K562 (cell line): ENCODE data around the gene ZNF763. TPM values are rescaled to one million over a fixed set of nuclear protein-coding genes. Genes with fewer than 3 reads are reported as not detected.

ENCODE experiments used
- FOXA3 ChIP-seq, 2 experiments: fragments of 450-650 bp in 1 of 2; sonication (generic) in 1 of 2; formaldehyde crosslinking; IDR thresholded peaks in 1 of 2; conservative IDR thresholded peaks in 1 of 2; 2 replicates each; pipeline versions ENCODE4 v1.4.0 to v1.8.0; 2020 to 2022; ENCODE audit warnings: mild to moderate bottlenecking in 2 of 2, missing genetic modification reagents in 1 of 2
- MED1 ChIP-seq: sonication (generic); formaldehyde crosslinking; IDR thresholded peaks from 2 replicates; pipeline ENCODE4 v1.8.1; 2023; ENCODE audit warnings: missing genetic modification reagents, borderline replicate concordance
- MEF2A ChIP-seq: IDR thresholded peaks from 2 replicates; pipeline ENCODE4 v1.6.1; 2011; ENCODE audit warnings: low read depth, mild to moderate bottlenecking, low read length, moderate library complexity; ENCODE audit not compliant: control insufficient read depth
- POLR2G ChIP-seq: fragments of 200-400 bp; formaldehyde crosslinking; IDR thresholded peaks from 2 replicates; pipeline ENCODE4 v1.6.1; 2017; ENCODE audit warnings: low read depth, mild to moderate bottlenecking, antibody characterized with exemption, low read length, moderate library complexity
- PYGO2 ChIP-seq: fragments of 450-650 bp; IDR thresholded peaks from 2 replicates; pipeline ENCODE4 v1.6.1; 2016; ENCODE audit warnings: mild to moderate bottlenecking, missing genetic modification characterization, moderate library complexity, missing compliant biosample characterization
- TEAD1 ChIP-seq, 2 experiments: fragments of 450-650 bp in 1 of 2; sonication (generic) in 1 of 2; formaldehyde crosslinking; IDR thresholded peaks; 2 replicates each; pipeline versions ENCODE4 v1.4.0 to v1.8.0; 2020 to 2022; ENCODE audit warnings: mild to moderate bottlenecking in 2 of 2, missing genetic modification reagents in 1 of 2
- TRIM24 ChIP-seq, 2 experiments: fragments of 450-650 bp; IDR thresholded peaks; 2 replicates each; pipeline ENCODE4 v1.6.1; 2016
- XRCC4 ChIP-seq: IDR thresholded peaks from one replicate; pipeline ENCODE4 v1.6.1; 2011; ENCODE audit not compliant: insufficient read depth, insufficient read length; ENCODE audit errors: extremely low read depth
- ZNF184 ChIP-seq: sonication (generic); formaldehyde crosslinking; IDR thresholded peaks from 2 replicates; pipeline ENCODE4 v1.5.0; 2020; ENCODE audit warnings: missing genetic modification reagents
- ZNF57 ChIP-seq: fragments of 450-650 bp; formaldehyde crosslinking; IDR thresholded peaks from 2 replicates; pipeline ENCODE4 v1.4.0; 2020; ENCODE audit warnings: mild to moderate bottlenecking, moderate library complexity
- polyA plus RNA-seq, 8 experiments: library from polyadenylated mRNA; depleted of rRNA in 4 of 8; stranded (reverse) in 5 of 8; unstranded in 3 of 8; fragments of >200 nt; fragmentation: Nextera tagmentation in 2 of 8; fragmentation: Illumina TruSeq in 1 of 8; extraction: Ambion mirVana in 2 of 8; extraction: Trizol in 1 of 8; gene quantifications; 2 replicates each; pipeline versions ENCODE4 v1.2.1 to v1.2.3, GENCODE V29; 2011 to 2014; ENCODE audit warnings: inconsistent platforms in 1 of 8, missing spikeins in 1 of 8
- total RNA-seq, 7 experiments: library from RNA; depleted of rRNA in 6 of 7; stranded (reverse); fragments of >200 nt in 6 of 7; fragmentation: Illumina TruSeq in 2 of 7; extraction: Trizol in 2 of 7; gene quantifications; 2 replicates each; pipeline versions ENCODE4 v1.2.1 to v1.2.3, GENCODE V29; 2011 to 2021; ENCODE audit warnings: low replicate concordance in 1 of 7
- TF ChIP-seq, protein P1 (sequence below): sonication (generic); formaldehyde crosslinking; IDR thresholded peaks from 2 replicates; pipeline ENCODE4 v1.8.0; 2023; ENCODE audit warnings: missing genetic modification reagents, mild to moderate bottlenecking, borderline replicate concordance
- TF ChIP-seq, protein P2 (sequence below): sonication (generic); formaldehyde crosslinking; IDR thresholded peaks from 2 replicates; pipeline ENCODE4 v1.9.0; 2022; ENCODE audit warnings: mild to moderate bottlenecking, missing genetic modification reagents
- TF ChIP-seq, protein P3 (sequence below): fragments of 250-450 bp; sonication (Bioruptor Pico); IDR thresholded peaks from 2 replicates; pipeline ENCODE4 v1.9.0; 2021; ENCODE audit warnings: mild to moderate bottlenecking, inconsistent platforms
- TF ChIP-seq, protein P4 (sequence below), 2 experiments: IDR thresholded peaks; 2 replicates each; pipeline ENCODE4 v1.6.1; 2012; ENCODE audit warnings: improper control_type of control experiment in 2 of 2, low read depth in 2 of 2, low read length in 2 of 2, borderline replicate concordance in 1 of 2

ZNF763 gene
- total and polyA plus RNA-seq, 9 of the 15 experiments (the other 6 are each of a cell fraction or from before 2014, with no cell fraction given) = 0.08 to 0.28 (median 0.16) TPM; not detected in 3

DNA sequence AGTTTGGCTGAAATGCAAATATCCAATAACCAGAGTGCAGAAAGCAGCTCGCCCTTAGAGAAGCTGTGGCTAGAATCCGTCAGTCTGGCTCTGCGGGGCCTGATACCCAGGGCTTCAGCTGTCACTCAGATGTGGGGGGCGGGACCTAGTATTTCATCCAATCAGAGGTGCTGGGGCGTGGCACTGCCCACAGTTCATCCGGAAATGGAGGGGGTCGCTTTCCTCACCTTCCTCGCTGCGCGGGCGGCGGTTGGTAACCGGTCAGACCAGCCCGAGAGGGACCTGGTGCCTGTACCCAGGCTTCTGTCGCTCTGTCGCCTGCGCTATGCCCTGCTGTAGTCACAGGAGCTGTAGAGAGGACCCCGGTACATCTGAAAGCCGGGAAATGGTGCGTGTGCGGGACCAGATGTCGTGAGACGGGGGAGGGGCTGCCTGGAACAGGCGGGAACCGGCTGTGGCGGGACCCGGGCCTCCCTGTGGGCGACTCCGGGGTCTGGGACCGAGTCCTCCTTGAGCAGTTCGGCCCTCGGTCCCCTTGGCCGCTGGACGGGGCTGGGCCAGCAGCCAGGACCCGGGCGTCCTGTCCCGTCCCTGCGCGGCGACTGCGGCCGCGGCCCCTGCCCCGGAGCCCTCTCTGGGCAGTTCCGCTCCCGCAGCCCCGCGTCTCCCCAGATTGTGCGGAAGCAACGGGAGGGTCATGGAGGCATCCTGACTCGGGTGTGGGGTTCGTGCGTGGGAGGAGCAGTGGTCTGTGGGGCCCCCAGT, 39.8 kb upstream of the ZNF763 start, which contains the start of gene ZNF700 (continued):
- TF ChIP-seq, protein P1, sequence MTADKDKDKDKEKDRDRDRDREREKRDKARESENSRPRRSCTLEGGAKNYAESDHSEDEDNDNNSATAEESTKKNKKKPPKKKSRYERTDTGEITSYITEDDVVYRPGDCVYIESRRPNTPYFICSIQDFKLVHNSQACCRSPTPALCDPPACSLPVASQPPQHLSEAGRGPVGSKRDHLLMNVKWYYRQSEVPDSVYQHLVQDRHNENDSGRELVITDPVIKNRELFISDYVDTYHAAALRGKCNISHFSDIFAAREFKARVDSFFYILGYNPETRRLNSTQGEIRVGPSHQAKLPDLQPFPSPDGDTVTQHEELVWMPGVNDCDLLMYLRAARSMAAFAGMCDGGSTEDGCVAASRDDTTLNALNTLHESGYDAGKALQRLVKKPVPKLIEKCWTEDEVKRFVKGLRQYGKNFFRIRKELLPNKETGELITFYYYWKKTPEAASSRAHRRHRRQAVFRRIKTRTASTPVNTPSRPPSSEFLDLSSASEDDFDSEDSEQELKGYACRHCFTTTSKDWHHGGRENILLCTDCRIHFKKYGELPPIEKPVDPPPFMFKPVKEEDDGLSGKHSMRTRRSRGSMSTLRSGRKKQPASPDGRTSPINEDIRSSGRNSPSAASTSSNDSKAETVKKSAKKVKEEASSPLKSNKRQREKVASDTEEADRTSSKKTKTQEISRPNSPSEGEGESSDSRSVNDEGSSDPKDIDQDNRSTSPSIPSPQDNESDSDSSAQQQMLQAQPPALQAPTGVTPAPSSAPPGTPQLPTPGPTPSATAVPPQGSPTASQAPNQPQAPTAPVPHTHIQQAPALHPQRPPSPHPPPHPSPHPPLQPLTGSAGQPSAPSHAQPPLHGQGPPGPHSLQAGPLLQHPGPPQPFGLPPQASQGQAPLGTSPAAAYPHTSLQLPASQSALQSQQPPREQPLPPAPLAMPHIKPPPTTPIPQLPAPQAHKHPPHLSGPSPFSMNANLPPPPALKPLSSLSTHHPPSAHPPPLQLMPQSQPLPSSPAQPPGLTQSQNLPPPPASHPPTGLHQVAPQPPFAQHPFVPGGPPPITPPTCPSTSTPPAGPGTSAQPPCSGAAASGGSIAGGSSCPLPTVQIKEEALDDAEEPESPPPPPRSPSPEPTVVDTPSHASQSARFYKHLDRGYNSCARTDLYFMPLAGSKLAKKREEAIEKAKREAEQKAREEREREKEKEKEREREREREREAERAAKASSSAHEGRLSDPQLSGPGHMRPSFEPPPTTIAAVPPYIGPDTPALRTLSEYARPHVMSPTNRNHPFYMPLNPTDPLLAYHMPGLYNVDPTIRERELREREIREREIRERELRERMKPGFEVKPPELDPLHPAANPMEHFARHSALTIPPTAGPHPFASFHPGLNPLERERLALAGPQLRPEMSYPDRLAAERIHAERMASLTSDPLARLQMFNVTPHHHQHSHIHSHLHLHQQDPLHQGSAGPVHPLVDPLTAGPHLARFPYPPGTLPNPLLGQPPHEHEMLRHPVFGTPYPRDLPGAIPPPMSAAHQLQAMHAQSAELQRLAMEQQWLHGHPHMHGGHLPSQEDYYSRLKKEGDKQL (CRISPR knock-in tag) = no peak
- no peak for TF ChIP-seq PYGO2 (tag)
- TF ChIP-seq, protein P2, sequence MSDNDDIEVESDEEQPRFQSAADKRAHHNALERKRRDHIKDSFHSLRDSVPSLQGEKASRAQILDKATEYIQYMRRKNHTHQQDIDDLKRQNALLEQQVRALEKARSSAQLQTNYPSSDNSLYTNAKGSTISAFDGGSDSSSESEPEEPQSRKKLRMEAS (CRISPR knock-in tag) = peak; percentile 27; the same call in 1 of the 2 replicates
- TF ChIP-seq ZNF57 (CRISPR knock-in tag) = no peak
- no peak for TF ChIP-seq ZNF184
- TF ChIP-seq POLR2G = peak; percentile 95
- TF ChIP-seq, protein P3, sequence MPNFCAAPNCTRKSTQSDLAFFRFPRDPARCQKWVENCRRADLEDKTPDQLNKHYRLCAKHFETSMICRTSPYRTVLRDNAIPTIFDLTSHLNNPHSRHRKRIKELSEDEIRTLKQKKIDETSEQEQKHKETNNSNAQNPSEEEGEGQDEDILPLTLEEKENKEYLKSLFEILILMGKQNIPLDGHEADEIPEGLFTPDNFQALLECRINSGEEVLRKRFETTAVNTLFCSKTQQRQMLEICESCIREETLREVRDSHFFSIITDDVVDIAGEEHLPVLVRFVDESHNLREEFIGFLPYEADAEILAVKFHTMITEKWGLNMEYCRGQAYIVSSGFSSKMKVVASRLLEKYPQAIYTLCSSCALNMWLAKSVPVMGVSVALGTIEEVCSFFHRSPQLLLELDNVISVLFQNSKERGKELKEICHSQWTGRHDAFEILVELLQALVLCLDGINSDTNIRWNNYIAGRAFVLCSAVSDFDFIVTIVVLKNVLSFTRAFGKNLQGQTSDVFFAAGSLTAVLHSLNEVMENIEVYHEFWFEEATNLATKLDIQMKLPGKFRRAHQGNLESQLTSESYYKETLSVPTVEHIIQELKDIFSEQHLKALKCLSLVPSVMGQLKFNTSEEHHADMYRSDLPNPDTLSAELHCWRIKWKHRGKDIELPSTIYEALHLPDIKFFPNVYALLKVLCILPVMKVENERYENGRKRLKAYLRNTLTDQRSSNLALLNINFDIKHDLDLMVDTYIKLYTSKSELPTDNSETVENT (CRISPR knock-in tag) = peak; percentile 50; the same call in 1 of the 2 replicates
- TF ChIP-seq TRIM24 (IDR thresholded peaks at IDR 0.05) = peak; percentile 33 to 79; a peak in 1 of 4 replicates
- TF ChIP-seq TEAD1 (CRISPR knock-in tag; IDR thresholded peaks at IDR 0.05) = peak in 1 of 2 experiments; percentile 87; a peak in 2 of 4 replicates
- no peak for TF ChIP-seq MED1 (CRISPR knock-in tag)
- no peak for TF ChIP-seq XRCC4
- TF ChIP-seq MEF2A = no peak; the same call in 1 of the 2 replicates
- TF ChIP-seq, protein P4, sequence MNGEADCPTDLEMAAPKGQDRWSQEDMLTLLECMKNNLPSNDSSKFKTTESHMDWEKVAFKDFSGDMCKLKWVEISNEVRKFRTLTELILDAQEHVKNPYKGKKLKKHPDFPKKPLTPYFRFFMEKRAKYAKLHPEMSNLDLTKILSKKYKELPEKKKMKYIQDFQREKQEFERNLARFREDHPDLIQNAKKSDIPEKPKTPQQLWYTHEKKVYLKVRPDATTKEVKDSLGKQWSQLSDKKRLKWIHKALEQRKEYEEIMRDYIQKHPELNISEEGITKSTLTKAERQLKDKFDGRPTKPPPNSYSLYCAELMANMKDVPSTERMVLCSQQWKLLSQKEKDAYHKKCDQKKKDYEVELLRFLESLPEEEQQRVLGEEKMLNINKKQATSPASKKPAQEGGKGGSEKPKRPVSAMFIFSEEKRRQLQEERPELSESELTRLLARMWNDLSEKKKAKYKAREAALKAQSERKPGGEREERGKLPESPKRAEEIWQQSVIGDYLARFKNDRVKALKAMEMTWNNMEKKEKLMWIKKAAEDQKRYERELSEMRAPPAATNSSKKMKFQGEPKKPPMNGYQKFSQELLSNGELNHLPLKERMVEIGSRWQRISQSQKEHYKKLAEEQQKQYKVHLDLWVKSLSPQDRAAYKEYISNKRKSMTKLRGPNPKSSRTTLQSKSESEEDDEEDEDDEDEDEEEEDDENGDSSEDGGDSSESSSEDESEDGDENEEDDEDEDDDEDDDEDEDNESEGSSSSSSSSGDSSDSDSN (IDR thresholded peaks at IDR 0.05; ENCODE audit: borderline replicate concordance in 1 of 2, low read depth in 2 of 2, low read length in 2 of 2) = 0 out of 4 replicates have a peak, but pooled peaks of 1 of the 2 experiments have one; percentile 33
- TF ChIP-seq FOXA3 (CRISPR knock-in tag; conservative IDR thresholded peaks at IDR 0.05 in 1 of 2, IDR thresholded peaks at IDR 0.05 in 1 of 2) = peak in 1 of 2 experiments; percentile 38; a peak in 1 of 4 replicates
